ENCODE data around the gene DENND1A. TPM values are rescaled to one million over a fixed set of nuclear protein-coding genes. Genes with fewer than 3 reads are reported as not detected.
"Not testable (repeated sequence)": the region's sequence is repeated elsewhere in the genome, so short reads cannot be mapped to it uniquely, and the experiment has no call there.

Gene DENND1A
- total RNA-seq, 1 donor from 2014 or later, result 26.1 TPM

GRCh38 chr9:123345567-123345955, 584.4 kb downstream of the DENND1A start:
- ATAC-seq (no peak), DNase-seq (ENCODE audit: low spot score) (no peak)
- intact Hi-C loops (cut with DNase I), result no loop called here

GRCh38 chr9:123344192-123344949, 585.6 kb downstream of the DENND1A start:
- no peak for ATAC-seq
- DNase-seq (ENCODE audit: low spot score), result no peak
- intact Hi-C loops (cut with DNase I), result no loop called here

- ATAC-seq (no peak), DNase-seq (ENCODE audit: low spot score) (no peak)
- intact Hi-C loops (cut with DNase I), result no loop called here
These were observed 586.3 kb downstream of the DENND1A start for GRCh38 chr9:123343443-123344191.

- intact Hi-C loops (cut with DNase I), result no loop called here
- no peak for DNase-seq (ENCODE audit: low spot score)
These were observed 587.7 kb downstream of the DENND1A start for GRCh38 chr9:123342247-123342646.

GRCh38 chr9:123341816-123342215, 588.1 kb downstream of the DENND1A start:
- intact Hi-C loops (cut with DNase I), result no loop called here
- DNase-seq (ENCODE audit: low spot score) (no peak), ATAC-seq (no peak)

More at GRCh38 chr9:123342247-123342646, 587.7 kb downstream of the DENND1A start:
- no peak for ATAC-seq

- no peak for ATAC-seq
- DNase-seq (ENCODE audit: low spot score), result no peak
- intact Hi-C loops (cut with DNase I), result no loop called here
These were observed 590.0 kb downstream of the DENND1A start for GRCh38 chr9:123339666-123340510.

GRCh38 chr9:123338710-123339665, 590.9 kb downstream of the DENND1A start:
- ATAC-seq (peak; percentile 61), DNase-seq (ENCODE audit: low spot score) (no peak)
- intact Hi-C loops (cut with DNase I), result no loop called here

- no peak for ATAC-seq
- intact Hi-C loops (cut with DNase I), result no loop called here
These were observed 592.0 kb downstream of the DENND1A start for GRCh38 chr9:123337971-123338370.

GRCh38 chr9:123336959-123337358, 593.0 kb downstream of the DENND1A start:
- no peak for DNase-seq (ENCODE audit: low spot score)
- intact Hi-C loops (cut with DNase I), result no loop called here
- ATAC-seq, result no peak

More at GRCh38 chr9:123337971-123338370, 592.0 kb downstream of the DENND1A start:
- DNase-seq (ENCODE audit: low spot score), result no peak

- intact Hi-C loops (cut with DNase I), result no loop called here
- no peak for ATAC-seq
- no peak for DNase-seq (ENCODE audit: low spot score)
These were observed 593.5 kb downstream of the DENND1A start for GRCh38 chr9:123336449-123336848.

- ATAC-seq (no peak), DNase-seq (ENCODE audit: low spot score) (no peak)
- intact Hi-C loops (cut with DNase I), result no loop called here
These were observed 594.0 kb downstream of the DENND1A start for GRCh38 chr9:123335986-123336329.

- peak; percentile 39 for ATAC-seq
- DNase-seq (ENCODE audit: low spot score), result no peak
- intact Hi-C loops (cut with DNase I), result no loop called here
These were observed 594.5 kb downstream of the DENND1A start for GRCh38 chr9:123335193-123335985.

- ATAC-seq, result no peak
- DNase-seq (ENCODE audit: low spot score), result no peak
- intact Hi-C loops (cut with DNase I), result no loop called here
These were observed 595.3 kb downstream of the DENND1A start for GRCh38 chr9:123334639-123335038.

- ATAC-seq; intact Hi-C loops (cut with DNase I); DNase-seq (ENCODE audit: low spot score): not testable (repeated sequence)
These were observed 596.8 kb downstream of the DENND1A start for GRCh38 chr9:123333058-123333669.

GRCh38 chr9:123331346-123332060, 598.4 kb downstream of the DENND1A start:
- intact Hi-C loops (cut with DNase I), result no loop called here
- no peak for DNase-seq (ENCODE audit: low spot score)
- no peak for ATAC-seq
